ENCODE measurements around the gene FMNL2.

The FMNL2 gene

GRCh38 chr2:152649997-152650396 is 315.0 kb downstream of the FMNL2 start:
- DNase-seq (ENCODE audit: low read depth): no peak

- DNase-seq (ENCODE audit: low read depth): no peak
Measured at GRCh38 chr2:152650768-152651371, 315.9 kb downstream of the FMNL2 start.

- no peak for DNase-seq (ENCODE audit: low read depth)
Measured at GRCh38 chr2:152651834-152652233, 316.9 kb downstream of the FMNL2 start.

GRCh38 chr2:152655880-152656279 is 320.9 kb downstream of the FMNL2 start:
- no peak for DNase-seq (ENCODE audit: low read depth)

GRCh38 chr2:152657043-152657442 is 322.1 kb downstream of the FMNL2 start:
- no peak for DNase-seq (ENCODE audit: low read depth)

- no peak for DNase-seq (ENCODE audit: low read depth)
Measured at GRCh38 chr2:152658221-152658620, 323.2 kb downstream of the FMNL2 start.

GRCh38 chr2:152661076-152661475 is 326.1 kb downstream of the FMNL2 start:
- no peak for DNase-seq (ENCODE audit: low read depth)

GRCh38 chr2:152664725-152665124 is 329.8 kb downstream of the FMNL2 start:
- no peak for DNase-seq (ENCODE audit: low read depth)

GRCh38 chr2:152674334-152674733 is 339.4 kb downstream of the FMNL2 start:
- no peak for DNase-seq (ENCODE audit: low read depth)

- no peak for DNase-seq (ENCODE audit: low read depth)
Measured at GRCh38 chr2:152676461-152676860, 341.5 kb downstream of the FMNL2 start.

- no peak for DNase-seq (ENCODE audit: low read depth)
Measured at GRCh38 chr2:152678808-152679207, 343.8 kb downstream of the FMNL2 start.

GRCh38 chr2:152682663-152683062 is 347.7 kb downstream of the FMNL2 start:
- DNase-seq (ENCODE audit: low read depth): no peak

- no peak for DNase-seq (ENCODE audit: low read depth)
Measured at GRCh38 chr2:152683400-152683799, 348.4 kb downstream of the FMNL2 start.

- DNase-seq (ENCODE audit: low read depth): no peak
Measured at GRCh38 chr2:152686321-152686720, 351.3 kb downstream of the FMNL2 start.

GRCh38 chr2:152693033-152693432 is 358.1 kb downstream of the FMNL2 start:
- no peak for DNase-seq (ENCODE audit: low read depth)

GRCh38 chr2:152694161-152694661 is 359.2 kb downstream of the FMNL2 start:
- DNase-seq (ENCODE audit: low read depth): no peak

GRCh38 chr2:152695763-152696162 is 360.8 kb downstream of the FMNL2 start:
- no peak for DNase-seq (ENCODE audit: low read depth)

GRCh38 chr2:152696476-152696875 is 361.5 kb downstream of the FMNL2 start:
- no peak for DNase-seq (ENCODE audit: low read depth)

Measured in activated T-cell treated with anti-CD3 and anti-CD28 coated beads for 1 hour (primary cell).